ENCODE data around the gene PADI4.
A peak's percentile ranks its signal among the peaks of the same experiment; 100 is the strongest.

PADI4 gene

DNA sequence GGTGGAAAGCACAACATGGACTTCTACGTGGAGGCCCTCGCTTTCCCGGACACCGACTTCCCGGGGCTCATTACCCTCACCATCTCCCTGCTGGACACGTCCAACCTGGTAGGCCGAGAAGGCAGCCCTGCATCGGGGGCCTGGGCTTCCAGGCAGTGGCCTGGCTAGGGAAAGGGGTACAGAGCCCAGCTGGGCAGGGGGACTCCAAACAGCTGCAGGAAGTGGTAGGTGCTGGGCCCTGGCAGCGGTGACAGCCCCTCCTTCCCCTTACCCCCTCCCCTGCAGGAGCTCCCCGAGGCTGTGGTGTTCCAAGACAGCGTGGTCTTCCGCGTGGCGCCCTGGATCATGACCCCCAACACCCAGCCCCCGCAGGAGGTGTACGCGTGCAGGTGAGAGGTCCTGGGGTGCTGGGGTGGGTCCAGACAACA, 34.0 kb downstream of the PADI4 start:
- no peak for TF ChIP-seq ZBTB7A (IDR thresholded peaks at IDR 0.05; ENCODE audit: low read depth)
- TF ChIP-seq EGR1 (IDR thresholded peaks at IDR 0.05) = no peak

DNA sequence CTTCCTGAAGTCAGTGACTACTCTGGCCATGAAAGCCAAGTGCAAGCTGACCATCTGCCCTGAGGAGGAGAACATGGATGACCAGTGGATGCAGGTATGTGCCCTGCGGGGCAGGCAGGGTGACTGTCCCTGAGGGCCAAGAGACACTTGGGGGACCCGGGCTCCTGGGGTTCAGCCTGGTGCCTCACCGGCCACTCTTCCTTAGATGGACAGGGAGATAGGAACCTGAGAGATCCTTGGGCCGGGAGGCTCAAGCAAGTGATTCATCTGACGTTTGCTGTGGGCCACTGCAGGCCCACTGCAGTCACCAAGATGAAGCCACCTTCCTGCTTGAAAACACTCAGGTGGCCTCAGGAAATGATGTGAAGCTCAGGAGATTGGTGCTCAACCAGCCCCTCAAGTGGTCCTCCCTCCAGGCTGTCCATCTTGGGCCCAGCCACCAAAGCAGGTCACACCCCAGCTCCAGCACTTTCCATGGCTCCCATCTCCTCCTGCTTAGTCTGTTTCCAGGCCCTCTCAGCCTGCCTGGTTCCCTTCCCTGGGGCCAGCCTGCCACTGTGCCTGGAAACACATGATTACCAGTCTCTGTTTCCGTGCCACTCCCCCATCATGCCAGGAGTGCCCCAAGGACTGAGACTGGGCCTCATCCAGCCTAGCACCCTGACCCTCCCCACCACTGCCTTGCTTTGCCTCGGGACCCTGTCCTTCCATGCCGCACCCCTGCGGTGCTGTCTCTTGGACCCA, 38.2 kb downstream of the PADI4 start:
- TF ChIP-seq CEBPB (IDR thresholded peaks at IDR 0.05) = no peak
- TF ChIP-seq, protein P1, sequence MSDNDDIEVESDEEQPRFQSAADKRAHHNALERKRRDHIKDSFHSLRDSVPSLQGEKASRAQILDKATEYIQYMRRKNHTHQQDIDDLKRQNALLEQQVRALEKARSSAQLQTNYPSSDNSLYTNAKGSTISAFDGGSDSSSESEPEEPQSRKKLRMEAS (IDR thresholded peaks at IDR 0.05) = no peak
- TF ChIP-seq CREB1 (IDR thresholded peaks at IDR 0.05; ENCODE audit: low read depth) = no peak
- TF ChIP-seq EGR1 (IDR thresholded peaks at IDR 0.05) = no peak
- TF ChIP-seq NFIC (IDR thresholded peaks at IDR 0.05) = no peak
- no peak for TF ChIP-seq TAF1 (IDR thresholded peaks at IDR 0.05; ENCODE audit: low read depth)
- TF ChIP-seq, protein P2, sequence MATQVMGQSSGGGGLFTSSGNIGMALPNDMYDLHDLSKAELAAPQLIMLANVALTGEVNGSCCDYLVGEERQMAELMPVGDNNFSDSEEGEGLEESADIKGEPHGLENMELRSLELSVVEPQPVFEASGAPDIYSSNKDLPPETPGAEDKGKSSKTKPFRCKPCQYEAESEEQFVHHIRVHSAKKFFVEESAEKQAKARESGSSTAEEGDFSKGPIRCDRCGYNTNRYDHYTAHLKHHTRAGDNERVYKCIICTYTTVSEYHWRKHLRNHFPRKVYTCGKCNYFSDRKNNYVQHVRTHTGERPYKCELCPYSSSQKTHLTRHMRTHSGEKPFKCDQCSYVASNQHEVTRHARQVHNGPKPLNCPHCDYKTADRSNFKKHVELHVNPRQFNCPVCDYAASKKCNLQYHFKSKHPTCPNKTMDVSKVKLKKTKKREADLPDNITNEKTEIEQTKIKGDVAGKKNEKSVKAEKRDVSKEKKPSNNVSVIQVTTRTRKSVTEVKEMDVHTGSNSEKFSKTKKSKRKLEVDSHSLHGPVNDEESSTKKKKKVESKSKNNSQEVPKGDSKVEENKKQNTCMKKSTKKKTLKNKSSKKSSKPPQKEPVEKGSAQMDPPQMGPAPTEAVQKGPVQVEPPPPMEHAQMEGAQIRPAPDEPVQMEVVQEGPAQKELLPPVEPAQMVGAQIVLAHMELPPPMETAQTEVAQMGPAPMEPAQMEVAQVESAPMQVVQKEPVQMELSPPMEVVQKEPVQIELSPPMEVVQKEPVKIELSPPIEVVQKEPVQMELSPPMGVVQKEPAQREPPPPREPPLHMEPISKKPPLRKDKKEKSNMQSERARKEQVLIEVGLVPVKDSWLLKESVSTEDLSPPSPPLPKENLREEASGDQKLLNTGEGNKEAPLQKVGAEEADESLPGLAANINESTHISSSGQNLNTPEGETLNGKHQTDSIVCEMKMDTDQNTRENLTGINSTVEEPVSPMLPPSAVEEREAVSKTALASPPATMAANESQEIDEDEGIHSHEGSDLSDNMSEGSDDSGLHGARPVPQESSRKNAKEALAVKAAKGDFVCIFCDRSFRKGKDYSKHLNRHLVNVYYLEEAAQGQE (IDR thresholded peaks at IDR 0.05; ENCODE audit: low read depth) = no peak

DNA sequence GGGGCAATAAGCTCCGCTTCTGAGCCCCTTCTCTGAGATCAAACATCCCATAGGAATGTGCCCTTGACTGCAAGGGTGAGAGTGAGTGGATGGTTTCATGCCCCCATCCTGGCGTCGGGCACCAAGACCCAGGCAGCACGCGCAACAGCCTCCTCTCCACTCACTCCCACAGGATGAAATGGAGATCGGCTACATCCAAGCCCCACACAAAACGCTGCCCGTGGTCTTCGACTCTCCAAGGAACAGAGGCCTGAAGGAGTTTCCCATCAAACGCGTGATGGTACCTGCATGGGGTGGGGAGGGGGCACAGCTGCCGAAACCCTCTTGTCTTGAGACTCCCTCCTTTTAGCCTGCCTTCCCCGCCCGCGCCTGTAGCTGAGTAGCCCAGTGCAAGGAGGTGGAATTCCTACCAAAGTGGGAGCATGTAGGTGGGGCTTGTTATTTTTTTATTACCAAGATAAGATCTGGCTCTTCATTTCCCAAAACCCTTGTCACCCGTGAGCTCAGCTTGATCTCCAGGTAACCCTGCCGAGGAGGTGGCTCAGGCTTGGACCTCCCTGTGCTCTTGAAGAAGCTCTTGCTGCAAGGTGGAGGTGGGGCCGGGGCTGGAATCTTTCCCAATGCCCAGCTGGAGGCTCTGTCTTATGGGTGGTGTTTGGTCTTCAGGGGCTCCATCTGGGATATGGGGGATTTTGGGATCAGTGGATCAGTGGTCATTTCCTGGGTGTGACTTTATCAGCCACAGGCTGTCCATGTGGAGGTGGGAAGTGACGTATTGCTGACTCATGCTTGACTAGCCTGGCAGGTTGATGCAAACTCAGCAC, 40.0 kb downstream of the PADI4 start:
- TF ChIP-seq, protein P3, sequence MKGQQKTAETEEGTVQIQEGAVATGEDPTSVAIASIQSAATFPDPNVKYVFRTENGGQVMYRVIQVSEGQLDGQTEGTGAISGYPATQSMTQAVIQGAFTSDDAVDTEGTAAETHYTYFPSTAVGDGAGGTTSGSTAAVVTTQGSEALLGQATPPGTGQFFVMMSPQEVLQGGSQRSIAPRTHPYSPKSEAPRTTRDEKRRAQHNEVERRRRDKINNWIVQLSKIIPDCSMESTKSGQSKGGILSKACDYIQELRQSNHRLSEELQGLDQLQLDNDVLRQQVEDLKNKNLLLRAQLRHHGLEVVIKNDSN (IDR thresholded peaks at IDR 0.05) = no peak
- no peak for TF ChIP-seq CEBPB (IDR thresholded peaks at IDR 0.05)
- peak; percentile 41; the same call in 1 of the 2 replicates for TF ChIP-seq CREB1 (IDR thresholded peaks at IDR 0.05; ENCODE audit: low read depth)
- TF ChIP-seq TEAD4 (IDR thresholded peaks at IDR 0.05) = no peak
- TF ChIP-seq, protein P1 (IDR thresholded peaks at IDR 0.05) = peak; percentile 54; the same call in 1 of the 2 replicates
- TF ChIP-seq EGR1 (IDR thresholded peaks at IDR 0.05) = no peak

DNA sequence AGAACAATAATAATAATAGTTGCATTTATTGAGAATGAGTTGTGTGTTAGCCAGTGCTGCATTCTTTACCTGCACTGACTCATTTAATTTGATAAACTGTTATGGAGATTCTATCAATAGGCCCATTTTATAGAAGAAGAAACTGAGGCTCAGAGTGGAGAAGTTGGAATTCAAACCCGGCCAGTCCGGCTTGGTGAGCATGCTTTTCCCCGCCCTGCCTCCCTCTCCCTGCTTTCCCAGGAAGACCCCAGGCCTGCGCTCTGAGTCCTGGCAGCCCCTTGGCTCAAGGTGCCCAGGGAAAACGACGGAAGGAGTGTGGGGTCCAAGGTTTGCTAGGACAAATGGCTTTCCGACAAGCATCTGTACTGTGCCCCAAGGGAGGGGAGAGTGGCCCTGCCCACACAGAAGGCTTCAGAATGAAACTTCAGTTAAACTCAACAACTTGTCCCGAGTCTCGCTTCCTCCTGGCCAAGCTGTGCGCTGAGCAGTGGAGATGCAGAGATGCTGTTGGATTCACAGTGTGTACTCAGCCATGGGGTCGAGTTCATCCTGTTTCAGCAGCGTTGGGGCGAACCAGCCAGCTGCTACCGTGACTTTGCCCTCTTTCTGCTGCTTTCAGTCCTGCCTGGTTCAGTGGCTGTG, 40.7 kb downstream of the PADI4 start:
- TF ChIP-seq CEBPB (IDR thresholded peaks at IDR 0.05) (no peak), EGR1 (IDR thresholded peaks at IDR 0.05) (no peak), RAD21 (IDR thresholded peaks at IDR 0.05; ENCODE audit: low read depth) (no peak), TAF1 (IDR thresholded peaks at IDR 0.05; ENCODE audit: low read depth) (no peak), ZBTB7A (IDR thresholded peaks at IDR 0.05; ENCODE audit: low read depth) (no peak), EP300 (IDR thresholded peaks at IDR 0.05; ENCODE audit: borderline replicate concordance) (no peak), FOXM1 (IDR thresholded peaks at IDR 0.05; ENCODE audit: borderline replicate concordance, low read depth) (no peak), NFIC (IDR thresholded peaks at IDR 0.05) (no peak), CREB1 (IDR thresholded peaks at IDR 0.05; ENCODE audit: low read depth) (no peak), TCF12 (IDR thresholded peaks at IDR 0.05; ENCODE audit: low read depth) (no peak), TEAD4 (IDR thresholded peaks at IDR 0.05) (no peak), YY1 (IDR thresholded peaks at IDR 0.05; ENCODE audit: low read depth) (no peak)
- TF ChIP-seq, protein P2 (IDR thresholded peaks at IDR 0.05; ENCODE audit: low read depth) = no peak
- TF ChIP-seq, protein P1 (IDR thresholded peaks at IDR 0.05) = no peak
- TF ChIP-seq, protein P3 (IDR thresholded peaks at IDR 0.05) = no peak

DNA sequence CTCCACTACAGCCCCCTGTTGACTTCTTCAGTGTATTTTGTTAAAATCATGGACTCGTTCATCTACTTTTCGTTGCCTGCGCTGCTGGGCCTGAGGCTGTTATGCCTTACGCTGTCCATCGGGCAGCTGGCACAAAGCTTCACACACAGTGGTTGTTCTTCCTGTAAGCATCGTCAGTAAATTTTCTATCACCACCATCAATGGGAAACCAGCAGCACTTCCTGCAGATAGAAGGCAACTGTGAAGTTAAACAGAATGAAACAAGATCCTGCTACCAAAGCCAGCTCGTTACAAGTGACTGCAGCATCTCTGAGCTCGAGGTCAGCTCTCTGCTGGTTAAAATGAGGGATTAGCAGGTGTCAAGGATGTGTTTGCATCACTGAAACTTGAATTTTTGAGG, 42.1 kb downstream of the PADI4 start:
- TF ChIP-seq TEAD4 (IDR thresholded peaks at IDR 0.05) = no peak
